ENCODE results near the gene CELF4. TPM values are rescaled to one million over a fixed set of nuclear protein-coding genes. Genes with fewer than 3 reads are reported as not detected.

Gene CELF4
- polyA plus RNA-seq, 1 donor (not counting 4 experiments of a cell fraction or from before 2014, with no cell fraction given), result not detected

DNA sequence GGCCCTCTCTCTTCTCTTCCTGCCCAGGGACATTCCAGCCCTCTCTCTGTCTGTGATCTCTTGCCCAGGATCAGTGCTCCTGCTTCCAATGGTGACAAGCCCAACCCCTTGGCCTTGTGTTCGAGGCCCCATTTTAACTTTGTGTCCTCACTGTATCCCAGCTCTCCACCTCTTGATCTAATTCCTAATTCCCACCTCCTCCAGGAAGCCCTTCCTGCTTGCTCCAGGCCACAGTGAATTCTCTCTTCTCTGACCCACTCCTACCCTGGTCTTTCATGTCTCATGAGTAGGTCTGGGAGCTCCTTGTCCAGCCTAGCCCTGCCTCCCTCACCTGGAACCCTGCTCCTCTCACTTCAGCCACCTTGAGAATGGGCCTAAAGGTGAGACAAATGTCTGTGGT is 249.1 kb downstream of the CELF4 start:
- H3K9me3 ChIP-seq (ENCODE audit: control insufficient read depth, low read depth, low read length), result no peaks in the 10 kb centered on the region
- H3K27me3 ChIP-seq (ENCODE audit: control insufficient read depth, extremely low read depth, insufficient read depth, low read length), result no peaks in the 10 kb centered on the region
- no peaks in the 10 kb centered on the region for H3K36me3 ChIP-seq (ENCODE audit: control insufficient read depth in 2 of 2, extremely low read depth in 1 of 2, insufficient read depth in 2 of 2, low read length in 2 of 2)
- FAIRE-seq (no peak), DNase-seq (ENCODE audit: low read depth, low spot score) (no peak)
- no peaks in the 10 kb centered on the region for H3K4me1 ChIP-seq (ENCODE audit: control insufficient read depth, extremely low read depth, insufficient read depth, low read length)
- H3K9ac ChIP-seq (ENCODE audit: control insufficient read depth, extremely low read depth, insufficient read depth, low read length), result no peak overlapping the region
- TF ChIP-seq EZH2 (IDR thresholded peaks at IDR 0.05; ENCODE audit: low read length), result no peak
- TF ChIP-seq, protein P1, sequence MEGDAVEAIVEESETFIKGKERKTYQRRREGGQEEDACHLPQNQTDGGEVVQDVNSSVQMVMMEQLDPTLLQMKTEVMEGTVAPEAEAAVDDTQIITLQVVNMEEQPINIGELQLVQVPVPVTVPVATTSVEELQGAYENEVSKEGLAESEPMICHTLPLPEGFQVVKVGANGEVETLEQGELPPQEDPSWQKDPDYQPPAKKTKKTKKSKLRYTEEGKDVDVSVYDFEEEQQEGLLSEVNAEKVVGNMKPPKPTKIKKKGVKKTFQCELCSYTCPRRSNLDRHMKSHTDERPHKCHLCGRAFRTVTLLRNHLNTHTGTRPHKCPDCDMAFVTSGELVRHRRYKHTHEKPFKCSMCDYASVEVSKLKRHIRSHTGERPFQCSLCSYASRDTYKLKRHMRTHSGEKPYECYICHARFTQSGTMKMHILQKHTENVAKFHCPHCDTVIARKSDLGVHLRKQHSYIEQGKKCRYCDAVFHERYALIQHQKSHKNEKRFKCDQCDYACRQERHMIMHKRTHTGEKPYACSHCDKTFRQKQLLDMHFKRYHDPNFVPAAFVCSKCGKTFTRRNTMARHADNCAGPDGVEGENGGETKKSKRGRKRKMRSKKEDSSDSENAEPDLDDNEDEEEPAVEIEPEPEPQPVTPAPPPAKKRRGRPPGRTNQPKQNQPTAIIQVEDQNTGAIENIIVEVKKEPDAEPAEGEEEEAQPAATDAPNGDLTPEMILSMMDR (optimal IDR thresholded peaks at IDR 0.05 in 1 of 3, IDR thresholded peaks at IDR 0.05 in 1 of 3, conservative IDR thresholded peaks at IDR 0.05 in 1 of 3; ENCODE audit: extremely low read depth in 1 of 3, insufficient read depth in 2 of 3, low read length in 3 of 3), result no peak
- dilution Hi-C loops (cut with MboI; ENCODE audit: extremely low pct_ligation_motif_present, low sequenced_read_pairs), result no loop called here
- H3K79me2 ChIP-seq (ENCODE audit: control insufficient read depth, insufficient read depth, low read length), result no peaks in the 10 kb centered on the region
- H3K9me1 ChIP-seq (ENCODE audit: control insufficient read depth, extremely low read depth, insufficient read depth, low read length), result no peaks in the 10 kb centered on the region
- no peak overlapping the region for H3K4me2 ChIP-seq (ENCODE audit: control insufficient read depth, extremely low read depth, insufficient read depth, low read depth, low read length)
- no peak overlapping the region for H3K27ac ChIP-seq (ENCODE audit: control insufficient read depth, insufficient read depth, low read length)
- H2AFZ ChIP-seq (ENCODE audit: control insufficient read depth, low read length), result no peak overlapping the region
- H3K4me3 ChIP-seq (ENCODE audit: control insufficient read depth in 2 of 3, extremely low read depth in 1 of 3, insufficient read depth in 2 of 3, low read depth in 1 of 3, low read length in 3 of 3), result no peak overlapping the region
- no peaks in the 10 kb centered on the region for H4K20me1 ChIP-seq (ENCODE audit: control insufficient read depth, extremely low read depth, insufficient read depth, low read length)

DNA sequence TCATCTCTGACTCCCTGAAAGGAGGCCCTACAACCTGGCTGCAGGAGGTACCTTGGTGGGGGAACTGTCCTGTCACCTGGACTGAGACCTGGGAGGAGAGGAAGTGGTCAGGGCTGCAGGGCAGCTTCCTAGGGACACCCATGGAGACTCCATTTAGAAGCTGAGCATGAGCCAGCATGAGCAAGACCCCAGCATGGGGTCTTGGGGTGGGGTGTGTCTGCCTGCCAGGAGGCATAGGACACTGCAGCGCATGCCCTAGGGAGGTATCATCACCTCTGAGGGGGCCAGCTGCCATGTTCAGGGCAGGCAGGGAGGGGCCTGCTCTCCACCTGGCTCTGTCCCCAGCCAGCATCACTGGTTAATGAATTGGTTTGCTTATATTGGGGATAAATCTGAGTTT is 249.7 kb downstream of the CELF4 start:
- dilution Hi-C loops (cut with MboI; ENCODE audit: extremely low pct_ligation_motif_present, low sequenced_read_pairs), result no loop called here
- Histone ChIP-seq H3K27ac (ENCODE audit: control insufficient read depth, insufficient read depth, low read length) (no peak overlapping the region), H2AFZ (ENCODE audit: control insufficient read depth, low read length) (no peak overlapping the region), H3K9me1 (ENCODE audit: control insufficient read depth, extremely low read depth, insufficient read depth, low read length) (no peaks in the 10 kb centered on the region), H3K36me3 (ENCODE audit: control insufficient read depth in 2 of 2, extremely low read depth in 1 of 2, insufficient read depth in 2 of 2, low read length in 2 of 2) (no peaks in the 10 kb centered on the region), H3K27me3 (ENCODE audit: control insufficient read depth, extremely low read depth, insufficient read depth, low read length) (no peaks in the 10 kb centered on the region), H3K4me3 (ENCODE audit: control insufficient read depth in 2 of 3, extremely low read depth in 1 of 3, insufficient read depth in 2 of 3, low read depth in 1 of 3, low read length in 3 of 3) (no peak overlapping the region), H3K79me2 (ENCODE audit: control insufficient read depth, insufficient read depth, low read length) (no peaks in the 10 kb centered on the region), H3K9ac (ENCODE audit: control insufficient read depth, extremely low read depth, insufficient read depth, low read length) (no peak overlapping the region), H3K4me1 (ENCODE audit: control insufficient read depth, extremely low read depth, insufficient read depth, low read length) (no peaks in the 10 kb centered on the region), H3K4me2 (ENCODE audit: control insufficient read depth, extremely low read depth, insufficient read depth, low read depth, low read length) (no peak overlapping the region), H4K20me1 (ENCODE audit: control insufficient read depth, extremely low read depth, insufficient read depth, low read length) (no peaks in the 10 kb centered on the region), H3K9me3 (ENCODE audit: control insufficient read depth, low read depth, low read length) (no peaks in the 10 kb centered on the region)
- FAIRE-seq (no peak), DNase-seq (ENCODE audit: low read depth, low spot score) (no peak)
- TF ChIP-seq EZH2 (IDR thresholded peaks at IDR 0.05; ENCODE audit: low read length), result no peak
- TF ChIP-seq, protein P1 (optimal IDR thresholded peaks at IDR 0.05 in 1 of 3, IDR thresholded peaks at IDR 0.05 in 1 of 3, conservative IDR thresholded peaks at IDR 0.05 in 1 of 3; ENCODE audit: extremely low read depth in 1 of 3, insufficient read depth in 2 of 3, low read length in 3 of 3), result no peak

Data from keratinocyte (primary cell).